Diencephalon (tissue), 1 donor: Measurements from ENCODE around the gene KDM3A. TPM values are rescaled to one million over a fixed set of nuclear protein-coding genes. Genes with fewer than 3 reads are reported as not detected.

Experiments used
- small RNA-seq: library from RNA; depleted of rRNA; stranded (forward); fragments of <200 nt; gene quantifications from one replicate; pipeline ENCODE3, GENCODE V24; 2014
- total RNA-seq: library from RNA; depleted of rRNA; stranded (reverse); fragments of >200 nt; gene quantifications from one replicate; pipeline ENCODE4 v1.2.3, GENCODE V29; 2014

The KDM3A gene, protein sequence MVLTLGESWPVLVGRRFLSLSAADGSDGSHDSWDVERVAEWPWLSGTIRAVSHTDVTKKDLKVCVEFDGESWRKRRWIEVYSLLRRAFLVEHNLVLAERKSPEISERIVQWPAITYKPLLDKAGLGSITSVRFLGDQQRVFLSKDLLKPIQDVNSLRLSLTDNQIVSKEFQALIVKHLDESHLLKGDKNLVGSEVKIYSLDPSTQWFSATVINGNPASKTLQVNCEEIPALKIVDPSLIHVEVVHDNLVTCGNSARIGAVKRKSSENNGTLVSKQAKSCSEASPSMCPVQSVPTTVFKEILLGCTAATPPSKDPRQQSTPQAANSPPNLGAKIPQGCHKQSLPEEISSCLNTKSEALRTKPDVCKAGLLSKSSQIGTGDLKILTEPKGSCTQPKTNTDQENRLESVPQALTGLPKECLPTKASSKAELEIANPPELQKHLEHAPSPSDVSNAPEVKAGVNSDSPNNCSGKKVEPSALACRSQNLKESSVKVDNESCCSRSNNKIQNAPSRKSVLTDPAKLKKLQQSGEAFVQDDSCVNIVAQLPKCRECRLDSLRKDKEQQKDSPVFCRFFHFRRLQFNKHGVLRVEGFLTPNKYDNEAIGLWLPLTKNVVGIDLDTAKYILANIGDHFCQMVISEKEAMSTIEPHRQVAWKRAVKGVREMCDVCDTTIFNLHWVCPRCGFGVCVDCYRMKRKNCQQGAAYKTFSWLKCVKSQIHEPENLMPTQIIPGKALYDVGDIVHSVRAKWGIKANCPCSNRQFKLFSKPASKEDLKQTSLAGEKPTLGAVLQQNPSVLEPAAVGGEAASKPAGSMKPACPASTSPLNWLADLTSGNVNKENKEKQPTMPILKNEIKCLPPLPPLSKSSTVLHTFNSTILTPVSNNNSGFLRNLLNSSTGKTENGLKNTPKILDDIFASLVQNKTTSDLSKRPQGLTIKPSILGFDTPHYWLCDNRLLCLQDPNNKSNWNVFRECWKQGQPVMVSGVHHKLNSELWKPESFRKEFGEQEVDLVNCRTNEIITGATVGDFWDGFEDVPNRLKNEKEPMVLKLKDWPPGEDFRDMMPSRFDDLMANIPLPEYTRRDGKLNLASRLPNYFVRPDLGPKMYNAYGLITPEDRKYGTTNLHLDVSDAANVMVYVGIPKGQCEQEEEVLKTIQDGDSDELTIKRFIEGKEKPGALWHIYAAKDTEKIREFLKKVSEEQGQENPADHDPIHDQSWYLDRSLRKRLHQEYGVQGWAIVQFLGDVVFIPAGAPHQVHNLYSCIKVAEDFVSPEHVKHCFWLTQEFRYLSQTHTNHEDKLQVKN (N-terminal part only)
- total RNA-seq: 38.5 TPM

DNA sequence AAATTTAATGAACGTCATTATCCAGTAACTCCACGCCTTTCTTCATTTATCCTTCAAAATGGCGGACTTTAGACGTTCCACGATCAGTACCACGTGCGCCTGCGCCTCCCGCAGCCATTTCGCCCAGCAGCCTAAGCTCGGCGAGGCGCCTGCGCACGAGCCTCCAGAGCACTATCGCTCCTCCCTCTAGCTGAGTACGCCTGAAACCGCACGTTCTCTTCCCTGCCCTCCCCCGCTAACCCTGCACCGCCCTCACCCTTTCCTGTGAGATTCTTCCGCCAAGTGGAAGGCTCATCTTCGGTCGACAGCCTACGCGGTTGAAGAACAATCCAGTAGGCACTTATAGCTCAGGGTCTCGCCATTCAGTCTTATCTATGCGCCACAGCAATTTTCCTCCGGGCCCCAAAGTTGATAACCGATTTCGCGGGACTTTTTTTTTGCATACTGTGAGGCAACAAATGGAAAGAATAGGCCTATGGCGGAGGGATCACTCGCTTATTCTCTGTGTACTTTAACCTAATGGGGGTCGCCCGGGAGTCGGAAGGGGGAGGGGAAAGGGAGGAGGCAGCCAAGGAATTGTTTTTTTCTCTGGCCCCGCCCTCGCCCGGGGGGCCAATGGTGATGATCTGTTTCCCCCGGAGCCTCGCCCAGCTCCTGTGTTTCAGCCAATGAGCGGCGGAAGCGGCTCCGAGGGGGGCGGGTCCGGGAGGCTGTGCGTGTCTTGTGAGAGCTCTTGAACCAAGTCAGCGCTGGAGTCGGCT is at the start of gene KDM3A:
Gene KDM3A, plus strand, starts transcription at position 741 of the 761 bp plus-strand sequence. CDS start 677 bp downstream, outside the sequence.

Small RNA genes within 50 kb of the gene (small RNA-seq; reads per million reads assigned to genes)
- gene RNU6-640P: not detected

Other genes starting within 250 kb of the KDM3A start
- gene IMMT, start 245.9 kb upstream of the KDM3A start, total RNA-seq: 60.0 TPM
- gene MRPL35, start 241.9 kb upstream of the KDM3A start, total RNA-seq: 52.8 TPM
- gene REEP1, start 103.7 kb upstream of the KDM3A start, total RNA-seq: 200 TPM
- 53.1 TPM for gene CHMP3, start 122.1 kb downstream of the KDM3A start, total RNA-seq
- 45.9 TPM for gene RNF103, start 182.5 kb downstream of the KDM3A start, total RNA-seq